Activated T-helper 9 cell treated with anti-CD3 and anti-CD28 coated beads, Interleukin-2, amount 50 U/mL, for 16 hours (primary cell): ENCODE measurements around the gene RYR1.
A peak's percentile ranks its signal among the peaks of the same experiment; 100 is the strongest.
"Not testable (repeated sequence)": the region's sequence is repeated elsewhere in the genome, so short reads cannot be mapped to it uniquely, and the experiment has no call there.

Source experiments
- DNase-seq: peaks from one replicate; pipeline ENCODE4 v3.0.0-alpha.2; 2020; ENCODE audit warnings: low read depth

Gene RYR1

DNA sequence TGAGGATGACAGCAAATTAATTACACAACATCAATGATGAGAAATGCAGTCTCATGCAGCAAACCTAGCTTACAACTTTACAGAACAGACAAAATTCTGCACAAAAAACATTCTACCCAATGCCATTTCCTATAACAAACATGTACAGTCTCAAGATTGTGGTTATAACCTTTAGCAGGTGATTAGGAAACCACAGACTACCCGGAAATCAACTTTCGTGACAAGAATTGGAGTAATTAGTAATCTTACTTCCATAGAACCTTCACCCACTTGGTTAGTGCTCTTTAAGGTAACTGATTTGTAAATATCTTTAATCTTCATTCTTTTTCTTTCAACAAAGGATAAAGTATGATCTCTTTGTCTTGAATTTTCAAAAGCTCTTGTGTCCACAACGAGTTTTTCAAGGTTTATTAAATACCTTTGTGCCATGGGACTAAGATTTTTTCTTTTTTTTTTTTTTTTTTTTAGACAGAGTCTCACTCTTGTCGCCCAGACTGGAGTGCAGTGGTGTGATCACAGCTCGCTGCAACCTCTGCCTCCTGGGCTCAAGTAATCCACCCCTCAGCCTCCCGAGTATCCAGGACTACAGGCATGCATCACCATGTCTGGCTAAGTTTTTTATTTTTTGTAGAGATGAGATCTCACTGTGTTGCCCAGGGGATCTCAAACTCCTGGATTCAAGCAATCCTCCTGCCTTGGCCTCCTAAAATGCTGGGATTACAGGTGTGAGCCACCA is 105.5 kb downstream of the RYR1 start:
- no peak for DNase-seq

DNA sequence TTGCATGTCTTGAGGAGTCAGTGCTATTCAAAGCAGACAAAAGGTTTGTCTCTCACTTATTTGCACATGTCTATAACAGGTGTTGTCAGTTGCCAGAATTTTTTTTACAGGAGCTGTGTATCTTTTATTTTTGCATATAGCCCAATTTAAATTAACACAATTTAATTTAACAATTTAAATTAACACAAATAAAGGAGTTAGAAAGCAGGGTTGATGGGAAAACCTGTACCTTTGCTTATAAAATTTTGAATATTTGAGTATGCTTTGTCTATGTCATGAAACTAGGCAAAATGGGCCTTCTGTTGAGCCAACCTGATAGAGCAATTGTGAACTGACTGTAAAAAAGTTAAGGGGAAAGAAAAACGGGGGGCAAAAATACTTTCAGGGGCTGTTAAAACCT is 106.3 kb downstream of the RYR1 start:
- no peak for DNase-seq

DNA sequence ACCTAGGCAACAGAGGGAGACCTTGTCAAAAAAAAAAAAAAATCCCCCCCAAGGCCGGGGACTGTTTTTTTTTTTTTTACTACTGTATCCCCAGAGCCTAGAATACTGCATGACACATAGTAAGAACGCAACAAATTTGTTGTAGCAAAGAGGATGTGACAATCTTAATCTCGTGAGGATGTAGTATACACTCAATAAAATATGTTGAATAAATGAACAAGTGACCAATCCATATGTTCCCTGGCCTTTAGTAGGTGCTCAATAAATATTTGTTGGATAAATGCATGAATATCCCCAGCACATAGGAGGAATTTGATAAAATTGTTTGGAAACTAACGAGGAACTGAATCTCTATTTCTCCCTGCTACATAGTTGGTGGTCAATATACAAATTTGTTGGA is 108.5 kb downstream of the RYR1 start:
- no peak for DNase-seq

DNA sequence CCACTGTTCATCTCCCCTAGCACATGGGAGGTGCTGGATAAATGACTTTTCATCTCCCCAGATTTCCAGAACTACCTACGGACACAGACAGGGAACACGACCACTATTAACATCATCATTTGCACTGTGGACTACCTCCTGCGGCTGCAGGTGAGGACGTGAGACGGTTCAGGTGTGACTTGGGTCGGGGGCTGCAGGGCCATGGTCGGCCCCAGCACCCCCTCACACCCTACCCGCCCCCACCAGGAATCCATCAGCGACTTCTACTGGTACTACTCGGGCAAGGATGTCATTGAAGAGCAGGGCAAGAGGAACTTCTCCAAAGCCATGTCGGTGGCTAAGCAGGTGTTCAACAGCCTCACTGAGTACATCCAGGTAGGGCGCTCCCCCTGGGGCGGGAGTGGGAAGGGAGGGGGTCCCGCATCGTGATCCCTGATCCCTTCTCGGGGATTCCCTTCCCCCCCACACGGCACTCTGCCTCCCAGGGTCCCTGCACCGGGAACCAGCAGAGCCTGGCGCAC is 109.9 kb downstream of the RYR1 start:
- DNase-seq = no peak

DNA sequence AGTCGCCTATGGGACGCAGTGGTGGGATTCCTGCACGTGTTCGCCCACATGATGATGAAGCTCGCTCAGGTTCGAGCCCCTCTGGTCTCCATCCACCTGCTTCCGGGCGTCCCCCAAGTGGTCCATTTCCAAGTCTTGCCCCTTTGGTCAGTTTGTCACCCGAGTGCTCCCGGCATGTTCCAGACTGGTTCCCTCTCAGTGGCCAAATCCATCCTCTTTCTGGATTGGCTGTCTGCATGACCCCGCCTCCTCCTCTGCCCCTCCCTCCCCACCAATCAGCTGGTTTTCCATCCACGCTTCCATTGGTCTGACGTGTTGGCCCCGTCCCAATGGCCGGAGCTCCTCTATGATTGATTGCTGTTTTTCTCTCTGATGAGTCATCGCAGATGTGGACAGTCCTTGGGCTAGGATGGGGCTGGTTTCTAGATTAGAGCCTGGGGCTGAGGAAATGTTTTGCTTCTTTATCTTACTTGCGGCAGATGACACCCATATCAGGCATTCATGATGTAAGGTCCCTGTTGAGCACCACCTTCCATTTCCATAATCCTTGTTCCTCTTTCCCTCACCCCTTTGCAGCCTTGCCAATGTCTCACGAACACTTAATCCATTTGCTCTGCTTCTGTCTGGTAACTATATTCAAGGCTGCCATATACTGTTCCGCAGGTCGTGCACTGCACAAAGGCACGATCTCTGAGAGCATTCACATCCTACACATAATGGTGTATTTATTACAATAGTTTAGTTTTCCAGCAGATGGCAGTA is 110.5 kb downstream of the RYR1 start:
- DNase-seq = no peak

DNA sequence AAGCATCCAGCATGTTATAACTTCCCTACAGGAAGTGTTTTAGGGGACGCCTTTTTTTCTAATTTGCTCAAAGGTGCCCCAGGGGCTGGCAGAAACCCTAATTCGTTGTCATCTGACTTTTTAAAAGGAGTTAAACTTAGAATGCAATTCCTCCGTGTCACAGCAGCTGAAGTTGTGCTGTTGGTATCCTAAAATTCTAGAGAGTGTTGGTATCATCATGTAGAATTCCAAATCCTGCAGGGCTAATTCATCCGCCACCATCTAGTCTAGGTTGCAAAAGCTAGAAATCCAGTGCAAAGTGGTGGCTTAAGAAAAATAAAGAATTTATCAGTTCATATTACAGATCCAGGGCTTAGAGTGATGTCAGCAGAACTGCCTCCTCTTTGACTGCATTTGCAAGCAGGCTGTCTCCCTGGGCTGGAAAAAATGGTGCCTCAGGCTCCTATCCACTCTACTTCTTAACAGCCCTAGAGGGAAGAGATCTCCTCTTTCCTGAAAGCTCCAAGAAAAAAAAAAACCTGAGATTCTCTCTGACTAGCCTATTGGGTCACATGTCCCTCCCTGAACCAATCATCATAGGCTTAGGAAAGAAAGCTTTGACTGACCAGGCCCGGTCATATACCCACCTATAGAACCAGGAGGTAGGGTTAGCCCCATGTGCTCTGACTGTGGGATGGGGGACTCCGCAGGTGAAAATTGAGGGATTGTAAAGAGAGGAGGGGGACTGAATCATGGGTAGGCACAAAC is 111.3 kb downstream of the RYR1 start:
- no peak for DNase-seq

DNA sequence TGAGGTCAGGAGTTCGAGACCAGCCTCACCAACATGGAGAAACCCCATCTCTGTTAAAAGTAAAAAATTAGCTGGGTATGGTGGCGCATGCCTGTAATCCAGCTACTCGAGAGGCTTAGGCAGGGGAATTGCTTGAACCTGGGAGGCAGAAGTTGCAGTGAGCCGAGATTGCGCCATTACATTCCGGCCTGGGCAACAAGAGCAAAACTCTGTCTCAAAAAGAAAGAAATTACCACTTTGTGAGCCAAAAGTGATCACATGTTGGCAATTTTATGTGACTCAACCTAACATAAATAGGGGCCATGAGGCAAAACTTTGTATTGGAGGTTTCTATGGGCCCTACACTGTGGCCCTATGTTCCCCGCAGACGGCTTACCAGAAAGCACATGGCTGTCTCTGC is 112.1 kb downstream of the RYR1 start:
- DNase-seq = no peak

DNA sequence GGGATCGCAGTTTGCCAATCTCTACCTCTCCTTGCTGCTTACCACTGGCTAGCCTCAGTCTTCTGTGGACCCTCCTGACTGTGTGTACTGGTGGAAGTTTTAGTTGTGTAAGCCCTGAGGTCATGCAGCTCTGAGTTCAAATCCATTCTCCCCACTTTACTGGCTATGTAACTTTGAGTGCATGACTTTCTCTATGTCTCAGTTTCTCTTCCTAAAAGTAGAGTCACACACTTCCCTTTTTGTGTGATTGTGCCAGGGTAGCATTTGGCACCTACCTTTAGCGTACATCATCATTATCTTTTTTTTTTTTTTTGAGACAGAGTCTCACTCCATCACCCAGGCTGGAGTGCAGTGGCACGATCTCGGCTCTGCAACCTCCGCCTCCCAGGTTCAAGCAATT is 113.9 kb downstream of the RYR1 start:
- no peak for DNase-seq

DNA sequence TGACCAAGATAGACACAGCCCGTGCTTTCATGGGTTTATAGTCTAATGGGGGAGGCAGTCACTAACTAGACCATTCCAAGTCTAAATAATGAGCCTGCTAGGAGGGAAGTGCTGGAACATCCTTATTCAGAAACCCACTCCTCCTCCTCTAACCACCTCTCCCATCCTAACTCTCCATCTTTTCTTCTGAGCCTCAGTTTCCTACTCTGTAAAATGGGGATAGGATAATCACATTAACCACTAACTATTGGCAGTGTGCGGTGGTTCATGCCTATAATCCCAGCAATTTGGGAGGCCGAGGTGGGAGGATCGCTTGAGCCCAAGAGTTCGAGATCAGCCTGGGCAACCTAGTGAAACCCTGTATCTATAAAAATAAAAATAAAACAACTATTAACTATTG is 115.6 kb downstream of the RYR1 start:
- no peak for DNase-seq

DNA sequence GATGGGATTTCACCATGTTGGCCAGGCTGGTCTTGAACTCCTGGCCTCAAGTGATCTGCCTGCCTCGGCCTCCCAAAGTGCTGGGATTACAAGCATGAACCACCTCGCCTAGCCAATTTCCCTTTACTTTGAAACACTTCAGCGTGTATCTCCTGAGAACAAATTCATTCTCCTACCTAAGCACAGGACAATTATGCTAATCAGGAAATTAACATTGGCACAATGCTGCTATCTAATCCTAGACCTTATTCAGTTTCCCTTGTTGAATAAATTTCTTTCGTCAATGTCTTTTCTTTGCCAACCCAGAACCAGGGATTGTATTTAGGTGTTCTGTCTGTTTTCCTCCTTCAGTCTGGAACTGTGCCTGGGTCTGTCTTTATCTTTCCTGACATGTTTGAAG is 116.5 kb downstream of the RYR1 start:
- no peak for DNase-seq

DNA sequence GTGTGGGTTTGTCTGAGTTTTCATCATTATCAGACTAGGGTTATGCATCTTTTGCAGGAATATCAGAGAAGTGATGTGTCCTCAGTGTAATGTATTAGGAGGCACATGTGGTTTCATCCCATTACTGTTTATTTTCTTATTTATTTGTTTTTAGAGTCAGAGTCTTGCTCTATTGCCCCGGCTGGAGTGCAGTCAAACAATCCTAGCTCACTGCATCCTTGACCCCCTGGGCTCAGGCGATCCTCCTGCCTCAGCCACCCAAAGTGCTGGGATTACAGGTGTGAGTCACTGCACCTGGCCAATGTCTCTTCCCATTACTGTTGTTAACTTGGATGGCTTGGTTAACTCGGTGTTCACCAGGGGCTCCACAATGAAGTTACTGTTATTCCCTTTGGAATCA is 116.9 kb downstream of the RYR1 start:
- DNase-seq = no peak

DNA sequence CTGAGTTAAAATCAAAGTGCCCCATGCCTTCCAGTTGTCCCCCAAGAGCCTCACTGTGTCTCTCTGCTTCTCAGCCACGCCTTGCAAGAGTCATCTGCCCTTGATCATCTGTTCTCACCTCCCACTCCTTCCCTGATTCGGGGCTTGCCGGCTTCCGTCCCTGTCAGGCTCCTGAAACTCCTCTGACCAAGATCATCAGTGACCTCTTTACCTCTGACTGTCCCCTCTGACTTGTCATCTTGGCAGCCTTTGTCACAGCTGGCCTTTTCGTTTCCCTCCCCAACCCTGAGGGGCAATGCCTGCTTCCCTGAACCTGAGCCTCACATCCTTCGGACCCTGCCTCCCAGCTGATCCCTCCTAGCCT is 117.9 kb downstream of the RYR1 start:
- DNase-seq = peak; percentile 46

DNA sequence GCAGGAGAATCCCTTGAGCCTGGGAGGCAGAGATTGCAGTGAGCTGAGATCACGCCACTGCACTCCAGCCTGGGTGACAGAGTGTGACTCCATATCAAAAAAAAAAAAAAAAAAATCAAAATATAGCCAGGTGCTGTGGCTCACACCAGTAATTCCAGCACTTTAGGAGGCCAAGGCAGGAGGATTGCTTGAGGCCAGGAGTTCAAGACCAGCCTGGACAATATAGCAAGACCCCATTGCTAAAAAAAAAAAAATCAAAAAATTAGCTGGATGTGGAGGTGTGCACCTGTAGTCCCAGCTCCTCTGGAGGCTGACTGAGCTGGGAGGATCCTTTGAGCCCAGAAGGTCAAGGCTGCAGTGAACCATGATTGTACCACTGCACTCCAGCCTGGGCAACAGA is 119.7 kb downstream of the RYR1 start:
- DNase-seq = not testable (repeated sequence)

DNA sequence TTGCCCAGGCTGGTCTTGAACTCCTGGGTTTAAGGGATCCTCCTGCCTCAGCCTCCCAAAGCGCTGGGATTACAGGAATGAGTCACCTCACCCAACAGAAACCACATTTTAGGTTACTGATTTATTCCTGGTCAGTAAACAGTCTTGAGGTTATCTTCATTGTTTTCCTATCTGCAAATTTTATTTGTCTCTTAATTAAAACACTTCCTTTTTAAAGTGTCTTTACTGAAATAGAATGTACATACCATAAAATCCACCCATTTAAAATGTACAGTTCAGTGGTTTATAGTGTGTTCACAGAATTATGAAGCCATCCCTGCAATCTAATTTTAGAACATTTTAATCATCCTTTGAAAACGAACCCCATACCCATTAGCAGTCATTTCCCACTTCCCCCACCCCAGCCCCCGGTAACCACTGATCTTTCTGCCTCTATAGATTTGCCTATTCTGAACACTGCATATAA is 121.2 kb downstream of the RYR1 start:
- DNase-seq = no peak

DNA sequence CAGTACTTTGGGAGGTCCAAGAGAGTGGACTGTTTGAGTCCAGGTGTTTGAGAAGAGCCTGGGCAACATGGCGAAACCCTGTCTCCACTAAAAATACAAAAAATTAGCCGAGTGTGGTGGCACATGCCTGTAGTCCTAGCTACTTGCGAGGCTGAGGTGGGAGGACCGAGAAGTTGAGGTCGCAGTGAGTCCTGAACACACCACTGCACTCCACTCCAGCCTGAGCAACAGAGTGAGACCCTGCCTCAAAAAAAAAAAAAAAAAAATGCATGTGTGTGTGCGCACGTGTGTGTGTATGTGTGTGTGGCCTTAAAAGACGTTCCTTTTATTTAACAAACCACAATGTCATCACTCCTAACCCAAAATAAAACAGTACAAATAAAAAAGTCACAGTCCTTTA is 121.7 kb downstream of the RYR1 start:
- no peak for DNase-seq

DNA sequence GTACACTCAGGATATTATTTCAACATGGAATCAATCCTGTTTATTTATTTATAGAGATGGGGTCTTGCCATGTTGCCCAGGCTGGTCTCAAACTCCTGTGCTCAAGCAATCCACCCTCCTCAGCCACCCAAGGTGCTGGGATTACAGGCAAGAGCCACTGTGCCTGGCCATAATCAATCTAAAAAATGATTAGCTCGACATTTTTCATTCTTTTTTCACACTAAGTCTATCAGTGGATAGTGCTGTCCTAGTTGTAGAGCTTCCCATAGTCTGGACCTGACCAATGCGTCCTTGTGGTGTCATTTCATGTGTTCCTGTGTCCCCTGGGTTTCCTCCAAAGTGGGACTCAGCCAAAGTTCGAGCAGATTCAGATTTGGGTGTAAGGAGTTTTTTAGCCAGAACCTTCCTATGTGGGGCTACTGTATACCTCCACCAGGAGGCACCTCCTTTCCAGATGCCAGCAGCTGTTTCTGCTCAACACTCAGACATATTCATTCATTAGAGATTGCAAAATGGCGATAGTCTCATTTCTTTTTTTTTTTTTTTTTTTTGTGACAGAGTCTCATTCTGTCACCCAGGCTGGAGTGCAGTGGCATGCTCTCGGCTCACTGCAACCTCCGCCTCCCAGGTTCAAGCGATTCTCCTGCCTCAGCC is 123.2 kb downstream of the RYR1 start:
- DNase-seq = no peak

DNA sequence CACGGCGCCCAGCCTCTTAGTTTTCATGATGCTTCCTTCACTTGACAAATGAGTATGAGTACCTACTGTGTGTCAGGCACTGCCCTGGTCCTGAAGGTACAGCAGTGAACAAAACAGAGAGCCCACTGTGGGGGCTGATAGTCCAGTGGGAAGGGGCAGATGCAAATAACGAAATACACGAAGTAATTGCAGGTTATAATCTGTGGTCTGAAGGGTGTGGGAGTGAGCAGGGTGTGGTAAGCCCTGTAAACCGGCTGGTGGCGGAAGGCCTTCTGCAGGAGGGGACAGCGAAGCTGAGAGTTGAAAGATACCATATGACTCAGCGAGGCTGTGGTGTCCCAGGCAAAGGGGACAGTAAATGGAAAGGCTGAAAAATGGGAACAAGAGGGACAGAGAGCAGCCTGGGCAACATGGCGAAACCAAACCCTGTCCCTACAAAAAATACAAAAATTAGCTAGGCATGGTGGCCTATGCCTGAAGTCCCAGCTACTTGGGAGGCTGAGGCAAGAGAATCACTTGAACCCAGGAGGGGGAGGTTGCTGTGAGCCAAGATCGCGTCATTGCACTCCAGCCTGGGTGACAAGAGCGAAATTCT is 123.8 kb downstream of the RYR1 start:
- no peak for DNase-seq

DNA sequence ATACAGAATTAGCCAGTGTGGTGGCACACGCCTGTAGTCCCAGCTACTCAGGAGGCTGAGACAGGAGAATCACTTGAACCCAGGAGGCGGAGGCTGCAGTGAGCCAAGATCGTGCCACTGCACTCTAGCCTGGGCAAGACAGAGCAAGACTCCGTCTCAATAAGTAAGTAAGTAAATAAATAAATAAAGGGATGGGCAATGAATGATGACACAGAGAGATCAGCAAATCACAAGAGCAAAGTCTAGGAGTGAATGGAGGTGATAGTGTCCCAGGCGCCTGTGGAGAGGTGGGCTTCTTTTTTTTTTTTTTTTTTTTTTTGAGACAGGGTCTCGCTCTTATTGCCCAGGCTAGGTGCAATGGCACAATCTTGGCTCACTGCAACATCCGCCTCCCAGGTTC is 125.4 kb downstream of the RYR1 start:
- not testable (repeated sequence) for DNase-seq

DNA sequence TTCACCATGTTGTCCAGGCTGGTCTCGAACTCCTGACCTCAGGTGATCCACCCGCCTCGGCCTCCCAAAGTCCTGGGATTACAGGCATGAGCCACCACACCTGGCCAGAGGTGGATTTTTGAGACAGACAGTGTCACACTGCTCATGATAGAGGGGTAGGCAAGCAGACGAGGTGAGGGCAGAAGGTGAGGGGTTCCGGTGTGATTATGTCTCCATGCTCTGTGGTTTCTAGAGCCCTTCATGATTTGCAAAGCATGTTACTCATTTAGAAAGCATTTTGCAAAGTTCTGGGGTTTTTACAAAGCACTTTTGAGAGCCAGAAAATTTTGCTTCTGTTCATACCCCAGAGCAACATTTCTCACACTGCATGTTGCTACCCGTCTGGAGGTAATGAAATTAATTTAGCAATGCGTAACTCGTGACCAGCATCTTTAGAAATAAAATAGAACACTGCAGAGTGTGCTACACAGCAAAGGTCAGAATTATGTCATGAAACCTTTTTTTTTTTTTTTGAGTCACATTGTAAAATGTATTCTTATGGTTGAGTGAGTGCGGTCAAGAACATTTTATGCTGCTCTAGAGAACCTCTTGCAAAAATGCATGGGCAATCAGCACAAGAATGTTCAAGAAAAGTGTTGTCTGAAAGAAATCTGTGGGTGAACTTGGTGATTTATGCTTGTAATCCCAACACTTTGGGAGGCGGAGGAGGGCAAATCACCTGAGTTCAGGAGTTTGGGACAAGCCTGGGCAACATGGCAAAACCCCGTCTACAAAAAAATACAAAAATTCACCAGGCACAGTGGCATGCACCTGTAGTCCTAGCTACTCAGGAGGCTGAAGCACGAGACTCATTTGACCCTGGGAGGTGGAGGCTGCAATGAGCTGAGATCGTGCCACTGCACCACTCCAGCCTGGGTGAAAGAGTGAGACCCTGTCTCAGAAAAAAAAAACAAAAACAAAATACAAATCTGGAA is 126.2 kb downstream of the RYR1 start:
- peak; percentile 34 for DNase-seq

DNA sequence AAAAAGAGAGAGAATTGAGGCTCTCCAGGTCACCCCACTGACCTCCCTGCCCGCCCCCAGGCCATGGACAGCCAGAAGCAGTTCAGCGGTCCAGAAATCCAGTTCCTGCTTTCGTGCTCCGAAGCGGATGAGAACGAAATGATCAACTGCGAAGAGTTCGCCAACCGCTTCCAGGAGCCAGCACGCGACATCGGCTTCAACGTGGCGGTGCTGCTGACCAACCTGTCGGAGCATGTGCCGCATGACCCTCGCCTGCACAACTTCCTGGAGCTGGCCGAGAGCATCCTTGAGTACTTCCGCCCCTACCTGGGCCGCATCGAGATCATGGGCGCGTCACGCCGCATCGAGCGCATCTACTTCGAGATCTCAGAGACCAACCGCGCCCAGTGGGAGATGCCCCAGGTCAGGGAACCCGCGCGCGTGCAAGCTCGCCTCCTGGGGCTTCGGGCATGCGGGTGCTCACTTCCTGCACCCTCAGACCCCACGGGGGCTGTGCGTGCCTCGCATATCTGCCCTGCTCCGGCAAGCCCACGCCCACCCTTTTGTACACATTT is 127.6 kb downstream of the RYR1 start:
- no peak for DNase-seq
